K562 treated with DMSO at 1 percent for 4 hours (cell line): ENCODE measurements around the gene ADAM30. TPM values are rescaled to one million over a fixed set of nuclear protein-coding genes. Genes with fewer than 3 reads are reported as not detected.

Experiments used
- total RNA-seq: library from RNA; unstranded; fragments of 300-600 nt; gene quantifications from 2 replicates; pipeline ENCODE4 v1.2.3, GENCODE V29; 2022; ENCODE audit not compliant: insufficient read depth

The ADAM30 gene
- total RNA-seq: not detected in 2 replicates

DNA sequence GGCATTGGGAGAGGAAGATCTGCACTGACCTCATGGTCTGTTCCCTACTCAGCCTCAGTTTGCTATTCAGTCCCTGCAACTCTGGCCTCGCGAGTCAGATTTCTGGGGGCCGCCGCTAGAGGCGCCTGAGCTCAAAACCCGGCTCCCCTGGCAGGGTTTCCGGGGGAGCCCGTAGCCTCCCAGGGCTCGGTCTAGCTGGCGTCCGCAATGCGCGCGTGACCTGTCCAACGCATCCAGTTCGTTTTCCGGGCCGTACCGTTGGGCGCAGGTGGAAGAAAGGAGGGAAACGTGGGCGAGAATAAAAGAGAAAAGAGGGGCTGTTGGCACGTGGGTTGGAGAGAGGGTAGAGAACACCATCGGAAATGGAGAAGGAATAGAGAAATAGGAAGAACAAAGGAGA lies at the start of gene ADAM30:
ADAM30 (minus strand) TSS at position 213 of the 400 bp plus-strand sequence; CDS start at position 34, 179 bp downstream.

Other genes with a start within 250 kb of the ADAM30 start
- gene ZNF697, start 248.2 kb downstream of the ADAM30 start, total RNA-seq: 5.7 and 7.7 TPM in 2 replicates
- 963 and 997 TPM in 2 replicates for gene PHGDH, start 184.6 kb downstream of the ADAM30 start, total RNA-seq
- not detected in 2 replicates for gene HMGCS2, start 127.6 kb downstream of the ADAM30 start, total RNA-seq
- gene REG4, start 85.1 kb downstream of the ADAM30 start, total RNA-seq: not detected in 2 replicates
- gene NOTCH2, start 173.1 kb upstream of the ADAM30 start, total RNA-seq: 0.22 and 0.25 TPM in 2 replicates